IPS DF 4.7 (cell line): ENCODE data around the gene COX8C.
"Not testable (repeated sequence)": the region's sequence is repeated elsewhere in the genome, so short reads cannot be mapped to it uniquely, and the experiment has no call there.

ENCODE experiments used
- DNase-seq: peaks from one replicate; pipeline ENCODE4 v3.0.0-alpha.2; 2013; ENCODE audit warnings: low spot score; ENCODE audit errors: extremely low read depth

The COX8C gene

DNA sequence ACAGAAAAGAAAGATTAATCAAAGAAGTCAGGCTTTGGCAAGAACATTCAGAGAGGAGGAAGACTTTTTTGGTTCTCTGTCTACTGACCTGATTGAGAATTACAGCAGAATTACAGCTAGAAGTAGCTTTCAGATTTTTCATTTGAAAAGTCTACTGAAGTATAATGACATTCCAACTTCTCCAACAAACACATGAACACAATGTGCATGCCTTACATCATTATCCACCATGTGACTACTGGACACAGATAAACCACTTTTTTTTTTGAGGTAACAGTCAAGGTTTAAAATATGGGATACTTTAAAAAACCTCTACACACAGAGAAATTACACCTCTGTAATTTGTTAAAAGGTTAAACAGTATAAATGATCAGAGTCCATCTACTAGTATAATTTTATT lies 26.5 kb upstream of the COX8C start:
- no peak for DNase-seq

DNA sequence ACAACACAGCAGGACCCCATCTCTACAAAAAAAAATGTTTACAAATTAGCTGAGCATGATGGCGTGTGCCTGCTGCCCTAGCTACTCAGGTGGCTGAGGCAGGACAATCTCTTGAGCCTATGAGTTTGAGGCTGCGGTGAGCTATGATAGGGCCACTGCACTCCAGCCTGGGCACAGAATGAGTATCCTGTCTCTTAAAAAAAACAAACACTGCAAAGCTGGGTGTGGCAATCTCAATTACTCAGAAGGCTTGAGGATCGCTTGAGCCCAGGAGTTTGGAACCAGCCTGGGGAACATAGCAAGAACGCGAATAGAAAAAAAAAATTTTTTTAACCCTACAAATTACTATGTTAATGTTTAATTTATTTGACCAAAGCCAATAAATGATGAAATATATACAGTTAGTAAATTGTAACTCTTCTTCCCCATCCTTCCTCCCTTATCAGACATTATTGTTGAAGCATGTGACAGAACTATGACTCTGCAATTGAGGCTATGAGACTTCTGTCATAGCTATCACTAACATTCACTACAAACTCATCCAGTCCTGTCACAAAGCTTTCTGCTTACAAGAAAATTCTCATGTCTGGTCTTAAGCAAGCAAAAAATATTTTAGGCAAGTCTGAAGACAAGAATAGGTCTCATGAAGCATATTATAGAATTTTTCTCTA lies 23.9 kb upstream of the COX8C start:
- DNase-seq: no peak

DNA sequence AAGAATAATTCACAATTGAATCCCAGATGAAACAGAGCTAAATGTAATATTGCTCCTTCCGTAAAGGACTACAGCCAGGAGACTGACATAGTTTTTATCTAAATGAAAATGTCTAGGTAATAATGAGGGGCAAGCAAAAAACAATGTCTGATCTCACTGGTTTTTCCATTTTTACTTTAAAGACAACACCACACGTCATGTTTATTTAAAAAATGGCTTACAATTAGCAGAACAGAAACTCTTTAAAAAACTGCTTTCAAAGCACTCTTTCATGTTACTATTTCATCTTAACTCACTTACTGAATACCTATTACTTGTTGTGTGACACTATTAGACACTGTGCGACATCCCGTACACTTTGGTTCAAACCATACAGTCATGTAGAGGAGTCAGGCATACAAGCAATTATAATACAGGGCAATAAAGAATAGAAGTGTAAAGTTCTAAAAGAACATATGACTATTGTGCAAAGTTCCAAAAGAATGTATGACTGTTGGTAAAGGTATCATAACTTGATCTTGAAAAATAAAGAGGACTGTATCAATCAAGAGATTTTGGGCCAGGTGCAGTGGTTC lies 23.3 kb upstream of the COX8C start:
- no peak for DNase-seq

DNA sequence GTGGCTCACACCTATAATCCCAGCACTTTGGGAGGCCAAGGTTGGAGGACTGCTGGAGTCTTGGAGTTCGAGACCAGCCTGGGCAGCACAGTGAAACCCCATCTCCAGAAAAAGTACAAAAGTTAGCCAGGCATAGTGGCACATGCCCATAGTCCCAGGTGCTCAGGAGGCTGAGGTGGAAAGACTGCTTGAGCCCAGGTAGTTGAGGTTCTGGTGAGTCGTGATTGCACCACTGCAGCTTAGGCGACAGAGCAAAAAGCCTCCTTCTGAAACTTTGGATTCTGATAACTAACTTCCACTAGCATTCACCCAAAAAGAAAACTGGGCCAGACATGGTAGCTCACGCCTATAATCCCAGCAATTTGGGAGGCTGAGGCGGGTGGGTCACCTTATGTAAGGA lies 20.8 kb upstream of the COX8C start:
- no peak for DNase-seq

DNA sequence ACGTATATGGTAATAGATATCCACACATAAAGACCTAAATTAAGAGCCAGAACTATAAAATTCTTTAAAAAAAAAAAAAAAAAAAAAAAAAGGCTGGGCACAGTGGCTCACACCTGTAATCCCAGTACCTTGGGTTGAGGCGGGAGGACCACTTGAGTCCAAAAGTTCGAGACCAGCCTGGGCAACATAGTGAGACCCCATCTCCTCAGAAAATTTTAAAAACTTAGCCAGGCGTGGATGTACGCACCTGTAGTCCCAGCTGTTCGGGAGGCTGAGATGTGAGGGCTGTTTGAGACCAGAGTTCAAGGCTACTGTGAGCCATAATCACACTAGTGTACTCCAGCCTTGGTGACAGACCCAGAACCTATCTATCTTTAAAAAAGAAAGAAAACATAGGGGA lies 18.4 kb upstream of the COX8C start:
- DNase-seq: no peak

DNA sequence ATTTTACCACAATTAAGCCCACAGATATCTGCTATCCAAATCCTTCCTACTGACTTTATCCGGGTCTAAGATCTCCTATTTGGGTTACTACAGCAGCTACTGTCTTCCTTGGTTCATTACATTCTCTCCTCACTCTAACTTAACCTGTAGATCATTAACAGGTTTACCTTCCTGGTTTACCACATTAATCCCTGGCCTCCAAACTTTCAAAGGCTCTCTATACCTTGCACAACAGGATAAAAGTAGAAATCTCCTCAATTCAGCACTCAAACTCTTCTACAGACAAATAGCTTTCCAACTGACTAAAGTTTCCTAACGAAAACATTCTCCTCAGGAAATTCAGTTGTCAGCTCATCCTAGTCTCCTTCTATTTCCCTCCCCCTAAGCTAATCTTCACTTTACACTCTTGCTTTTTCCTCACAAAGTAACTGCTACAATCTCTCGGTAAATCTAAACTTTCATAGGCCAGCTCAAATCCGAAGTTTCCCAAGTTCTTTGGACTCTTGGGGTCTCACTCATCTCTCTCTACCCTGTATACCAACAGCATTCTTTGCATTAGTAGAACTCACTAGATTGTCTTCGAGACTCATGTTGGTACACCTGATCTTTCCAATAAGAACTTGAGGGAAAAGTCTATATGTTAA lies 16.9 kb upstream of the COX8C start:
- DNase-seq: no peak

DNA sequence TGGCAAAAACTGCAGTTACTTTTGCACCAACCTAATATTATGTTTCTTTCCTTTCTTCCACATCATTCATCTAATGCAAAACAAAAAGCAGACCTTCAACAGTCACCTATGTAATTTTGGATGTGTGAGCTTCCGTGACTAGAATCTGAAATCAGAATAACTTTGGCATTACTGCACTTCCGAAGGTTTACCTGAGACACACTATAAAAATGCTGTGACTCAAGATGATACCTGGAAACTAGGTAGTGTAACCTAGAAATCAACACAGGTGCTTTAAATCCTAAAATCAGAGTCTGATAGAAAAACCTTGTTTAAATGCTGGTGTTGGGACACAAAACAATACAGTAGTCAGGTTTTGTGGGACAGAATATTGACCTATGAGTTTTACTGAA lies 16.4 kb upstream of the COX8C start:
- DNase-seq: no peak

DNA sequence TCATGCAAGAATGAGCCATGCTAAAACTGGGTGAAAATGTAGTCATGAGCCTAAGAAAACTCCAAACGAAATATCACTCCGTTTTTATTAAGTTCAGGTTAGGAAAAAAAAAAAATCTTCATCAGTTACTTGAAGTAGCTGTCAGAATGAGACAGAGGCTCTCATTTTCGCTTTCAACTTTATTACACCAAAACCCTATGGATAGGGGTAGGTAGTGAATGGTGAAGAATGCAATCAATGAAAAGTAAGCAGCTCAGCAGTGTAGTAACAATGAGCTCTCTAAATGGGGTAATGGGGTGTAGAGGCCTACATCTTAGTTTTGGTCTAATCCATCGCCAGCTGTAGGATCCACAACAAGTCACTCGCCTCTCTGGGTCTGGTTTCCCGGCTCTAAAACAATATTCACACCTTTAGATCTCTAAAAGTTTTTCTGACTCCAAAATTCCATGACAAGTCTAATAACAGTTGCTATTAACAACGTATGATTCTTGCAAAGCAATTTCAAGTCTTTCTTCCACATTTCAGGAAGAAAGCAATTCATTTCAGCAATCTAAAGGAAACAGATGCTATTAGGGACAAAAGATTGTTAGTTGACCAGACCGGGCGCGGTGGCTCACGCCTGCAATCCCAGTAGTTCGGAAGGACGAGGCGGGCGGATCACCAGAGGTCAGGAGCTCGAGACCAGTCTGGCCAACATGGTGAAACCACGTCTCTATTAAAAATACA lies 15.8 kb upstream of the COX8C start:
- no peak for DNase-seq

DNA sequence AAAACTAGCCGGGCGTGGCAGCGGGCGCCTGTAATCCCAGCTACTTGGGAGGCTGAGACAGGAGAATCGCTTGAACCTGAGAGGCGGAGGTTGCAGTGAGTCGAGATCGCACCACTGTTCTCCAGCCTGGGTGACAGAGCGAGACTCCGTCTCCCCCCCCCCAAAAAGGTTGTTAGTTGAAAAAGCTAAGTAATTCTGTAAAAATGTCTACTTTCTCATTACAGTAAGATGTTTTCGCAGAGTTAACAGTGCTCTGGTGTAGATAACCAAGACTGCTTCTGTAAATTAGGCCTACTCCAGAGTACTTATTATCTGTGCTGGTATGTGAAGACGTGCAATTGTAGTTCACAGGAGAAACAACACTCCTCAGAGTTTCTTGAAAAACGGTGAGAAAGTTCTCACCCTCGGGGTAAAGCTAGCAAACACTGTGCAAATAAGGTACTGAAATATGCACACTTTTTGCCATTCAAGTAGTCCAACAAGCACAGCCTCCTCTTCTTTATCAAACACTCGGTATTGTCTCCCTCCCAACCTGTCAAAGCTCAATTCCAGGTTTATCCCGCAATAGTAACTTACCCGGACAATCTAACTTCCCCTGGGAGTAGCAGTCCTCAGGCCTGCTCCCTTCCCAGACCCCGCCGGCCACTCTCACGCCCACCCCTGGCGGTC lies 15.1 kb upstream of the COX8C start:
- no peak for DNase-seq

DNA sequence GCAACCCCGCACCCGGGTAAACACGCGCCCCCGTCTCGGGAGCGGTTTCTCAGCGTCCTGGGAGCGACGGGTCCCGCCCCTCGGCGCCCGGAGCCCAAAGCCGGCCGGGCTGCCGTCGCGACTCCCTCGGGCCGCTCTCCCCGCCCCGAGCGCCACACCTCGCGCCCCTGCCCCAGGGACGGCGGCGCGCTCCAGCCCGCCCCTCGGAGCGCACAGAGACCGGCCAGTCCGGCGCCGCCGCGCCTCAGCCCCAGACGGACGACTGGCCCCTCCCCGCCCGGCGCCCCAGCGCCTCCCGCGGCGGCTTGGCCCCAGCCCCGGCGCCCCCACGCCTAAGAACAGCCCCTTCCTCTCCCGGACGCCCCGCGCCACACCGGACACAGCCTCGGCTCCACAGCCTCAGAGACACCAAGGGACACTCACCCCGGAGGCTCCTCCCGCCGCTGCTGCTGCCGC lies 14.6 kb upstream of the COX8C start:
- no peak for DNase-seq

DNA sequence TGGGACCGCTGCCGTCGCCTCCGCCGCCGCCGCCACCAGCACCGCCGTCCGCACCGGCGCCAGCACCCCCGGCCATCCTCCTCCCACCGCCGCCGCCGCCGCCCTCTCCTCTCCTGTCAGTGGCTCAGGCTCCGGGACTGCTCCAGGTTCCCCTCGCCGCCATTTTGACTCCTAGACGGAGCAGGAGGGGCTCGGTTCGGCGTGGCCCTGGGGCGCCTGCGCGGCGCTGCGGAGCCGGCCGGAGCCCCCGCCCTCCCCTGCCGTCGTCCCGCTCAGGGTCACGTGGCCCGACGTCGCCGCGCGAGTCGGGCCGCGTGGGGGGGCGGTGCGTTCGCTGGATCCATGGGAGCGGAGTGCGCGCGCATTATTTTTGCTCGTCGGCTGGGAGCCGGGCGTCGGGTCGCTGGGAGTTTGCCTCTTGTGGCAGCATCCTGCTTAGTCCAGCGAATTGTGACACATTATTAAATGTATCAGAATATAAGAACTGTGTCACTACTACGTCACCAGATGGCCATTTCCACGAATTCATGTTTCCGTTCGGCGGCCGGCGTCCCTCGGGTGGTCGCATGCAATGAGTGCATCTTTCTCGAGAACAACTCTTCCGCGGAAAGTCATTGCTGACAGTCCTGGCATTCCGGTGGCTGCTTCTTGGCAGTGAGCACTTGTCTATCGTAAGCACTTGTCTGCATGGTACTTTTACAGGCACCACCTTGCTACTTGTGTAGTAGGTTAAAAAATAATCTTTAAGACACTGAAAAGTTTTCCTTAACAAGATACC lies 13.9 kb upstream of the COX8C start, which contains the start of gene BTBD7:
BTBD7 (minus strand) TSS at position 184 of the 778 bp plus-strand sequence. CDS start 36,985 bp downstream, outside the sequence.
- DNase-seq: no peak

DNA sequence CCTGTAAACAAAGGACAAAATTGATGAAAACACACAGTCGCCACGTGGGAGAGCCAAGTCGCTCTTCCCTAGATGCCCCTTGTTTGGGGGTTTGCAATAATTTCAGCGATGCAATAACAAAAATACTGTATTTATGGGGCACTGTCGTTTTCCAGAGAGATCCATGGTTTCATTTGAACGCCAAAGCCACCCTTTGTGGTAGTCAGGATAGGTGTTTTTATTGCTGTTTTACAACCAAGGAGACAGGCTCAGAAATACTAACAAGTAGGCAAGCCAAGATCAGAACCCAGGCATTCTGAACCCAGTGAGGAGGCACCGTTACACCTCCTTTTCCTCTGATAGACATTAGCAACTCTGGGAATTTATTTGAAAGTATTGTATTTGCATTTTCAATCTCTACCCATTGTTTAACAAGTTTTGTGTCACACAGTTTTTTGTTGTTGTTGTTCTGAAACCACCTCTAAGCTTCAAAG lies 13.3 kb upstream of the COX8C start:
- no peak for DNase-seq

DNA sequence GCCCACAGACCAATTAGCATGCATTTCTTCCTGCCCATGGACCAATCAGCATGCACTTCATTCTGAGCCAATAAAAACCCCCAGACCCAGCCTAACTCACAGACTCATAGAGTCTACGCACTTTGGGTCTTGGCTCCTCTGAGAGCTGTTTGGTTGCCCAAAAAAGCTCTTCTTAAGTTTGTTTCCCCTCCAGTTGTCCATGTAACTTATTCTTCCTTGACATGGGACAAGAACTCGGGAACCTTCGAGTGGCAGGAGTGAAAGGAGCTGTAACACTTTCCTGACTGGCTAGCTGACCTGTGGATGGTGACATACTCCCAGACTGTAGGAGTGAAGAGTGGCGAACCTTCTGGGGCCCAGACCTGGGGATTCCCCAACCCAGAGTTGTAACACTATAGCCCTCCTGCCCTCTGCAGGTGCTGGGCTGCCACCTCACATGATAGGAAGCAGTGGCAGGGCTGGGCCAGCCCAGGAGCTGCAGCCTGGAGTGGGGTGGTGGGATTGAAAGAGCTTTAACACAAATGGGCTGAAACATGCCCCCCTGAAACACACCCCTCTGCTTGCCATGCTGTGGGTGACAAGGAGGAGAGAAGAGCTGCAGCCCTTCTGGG lies 9.7 kb upstream of the COX8C start:
- no peak for DNase-seq

DNA sequence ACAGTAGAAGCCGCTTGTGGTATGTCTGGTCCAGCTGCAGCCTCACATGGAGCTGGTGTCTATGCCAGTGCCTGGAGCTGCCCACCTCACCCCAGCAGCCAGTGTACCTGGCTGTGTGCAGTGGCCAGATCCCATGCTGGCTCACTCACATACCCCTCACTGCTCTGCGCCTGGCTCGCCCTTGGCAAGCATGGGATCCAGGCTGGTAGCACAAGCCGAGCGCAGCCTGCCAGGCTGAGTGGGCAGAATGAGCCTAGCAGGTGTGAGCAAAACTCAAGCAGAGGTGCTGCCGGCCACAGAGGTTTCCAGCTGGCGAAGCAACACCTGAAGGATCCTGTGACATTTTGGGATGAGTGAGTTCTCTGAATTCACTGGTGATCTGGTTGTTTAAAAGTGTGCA lies 9.1 kb upstream of the COX8C start:
- DNase-seq: no peak

DNA sequence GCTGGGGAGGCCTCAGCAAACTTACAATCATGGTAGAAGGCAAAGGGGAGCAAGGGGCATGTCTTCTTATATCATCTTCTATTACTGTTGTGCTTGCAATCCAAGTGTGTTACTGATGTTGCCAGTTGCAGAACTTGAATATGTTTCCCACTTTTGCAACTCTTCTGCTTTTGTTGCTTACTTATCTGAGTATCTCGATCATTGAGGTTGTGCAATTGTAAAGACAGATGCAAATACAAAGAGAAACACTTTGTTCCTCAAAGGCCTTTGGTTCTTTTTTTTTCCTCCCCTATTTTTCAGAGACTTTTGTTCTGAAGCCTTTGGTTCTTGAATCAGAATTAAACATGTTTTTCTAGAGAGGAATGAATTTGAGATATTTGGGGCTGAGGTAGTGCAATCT lies 3.7 kb upstream of the COX8C start:
- no peak for DNase-seq

DNA sequence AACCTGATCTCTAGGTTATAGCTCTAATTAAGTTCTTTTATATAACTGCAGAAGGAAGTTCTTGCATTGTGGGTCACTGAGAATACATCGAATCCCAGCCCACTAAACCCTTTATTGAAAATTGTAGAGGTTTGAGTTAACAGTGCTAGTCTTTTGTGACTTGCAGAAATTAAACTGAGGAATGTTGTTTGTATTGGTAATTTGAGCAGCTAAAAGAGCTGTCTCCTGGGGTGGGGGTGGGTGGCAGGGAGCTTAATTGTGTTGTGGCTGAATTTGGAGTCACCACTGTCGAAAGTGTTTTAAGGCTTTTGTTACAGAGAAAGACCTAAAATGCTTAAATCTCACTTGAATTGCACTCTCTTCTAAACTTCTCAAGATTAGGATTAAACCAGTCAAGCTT lies 3.2 kb upstream of the COX8C start:
- no peak for DNase-seq

DNA sequence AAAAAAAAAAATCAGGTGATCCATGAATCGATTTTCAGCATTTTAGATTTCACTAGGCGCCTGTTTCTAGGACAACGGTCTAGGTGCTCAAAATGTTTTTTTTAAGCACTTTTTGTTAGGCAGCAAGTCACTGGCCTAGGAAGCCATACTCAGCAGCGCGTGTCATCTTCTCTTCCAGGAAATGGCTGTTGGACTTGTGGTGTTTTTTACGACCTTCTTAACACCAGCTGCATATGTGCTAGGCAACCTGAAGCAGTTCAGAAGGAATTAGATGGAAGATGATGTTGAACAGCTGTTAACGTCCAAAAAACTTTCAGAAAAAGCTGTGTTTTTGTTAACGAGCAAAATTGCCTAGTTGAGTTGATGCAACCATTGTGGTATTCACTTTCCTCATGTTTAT lies 868 bp downstream of the COX8C start:
- DNase-seq: no peak

DNA sequence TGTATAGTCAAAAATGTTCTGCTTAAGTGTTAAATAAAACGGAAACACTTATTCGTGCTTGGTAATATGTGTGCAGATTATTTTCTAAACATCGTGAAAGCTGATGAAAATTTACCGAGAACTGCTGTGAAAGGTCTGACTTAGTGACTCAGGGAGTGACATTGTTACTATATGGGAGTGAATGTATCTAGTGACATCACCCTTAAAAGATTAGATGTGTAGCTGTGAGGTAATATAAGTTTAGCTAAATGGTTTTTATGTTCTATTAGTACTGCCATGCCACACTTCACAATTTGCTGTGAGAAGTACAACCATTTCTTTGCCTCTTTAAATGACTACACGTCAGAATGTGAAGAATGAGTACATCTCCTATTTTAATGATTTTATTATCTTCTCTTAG lies 1.3 kb downstream of the COX8C start:
- no peak for DNase-seq

DNA sequence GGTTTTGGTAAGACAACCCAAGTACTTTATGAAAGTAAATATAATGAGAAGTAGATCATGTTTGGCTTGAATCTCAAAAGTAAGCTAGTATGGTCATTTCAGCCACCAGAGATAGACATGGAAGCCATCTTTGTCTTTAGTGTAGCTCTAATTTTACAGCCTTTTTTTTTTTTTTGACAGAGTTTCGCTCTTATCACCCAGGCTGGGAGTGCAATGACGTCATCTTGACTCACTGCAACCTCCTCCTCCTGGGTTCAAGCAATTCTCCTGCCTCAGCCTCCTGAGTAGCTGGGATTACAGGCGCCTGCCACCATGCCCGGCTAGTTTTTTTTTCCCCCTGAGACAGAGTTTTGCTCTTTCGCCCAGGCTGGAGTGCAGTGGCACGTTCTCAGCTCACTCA lies 7.9 kb downstream of the COX8C start:
- not testable (repeated sequence) for DNase-seq

DNA sequence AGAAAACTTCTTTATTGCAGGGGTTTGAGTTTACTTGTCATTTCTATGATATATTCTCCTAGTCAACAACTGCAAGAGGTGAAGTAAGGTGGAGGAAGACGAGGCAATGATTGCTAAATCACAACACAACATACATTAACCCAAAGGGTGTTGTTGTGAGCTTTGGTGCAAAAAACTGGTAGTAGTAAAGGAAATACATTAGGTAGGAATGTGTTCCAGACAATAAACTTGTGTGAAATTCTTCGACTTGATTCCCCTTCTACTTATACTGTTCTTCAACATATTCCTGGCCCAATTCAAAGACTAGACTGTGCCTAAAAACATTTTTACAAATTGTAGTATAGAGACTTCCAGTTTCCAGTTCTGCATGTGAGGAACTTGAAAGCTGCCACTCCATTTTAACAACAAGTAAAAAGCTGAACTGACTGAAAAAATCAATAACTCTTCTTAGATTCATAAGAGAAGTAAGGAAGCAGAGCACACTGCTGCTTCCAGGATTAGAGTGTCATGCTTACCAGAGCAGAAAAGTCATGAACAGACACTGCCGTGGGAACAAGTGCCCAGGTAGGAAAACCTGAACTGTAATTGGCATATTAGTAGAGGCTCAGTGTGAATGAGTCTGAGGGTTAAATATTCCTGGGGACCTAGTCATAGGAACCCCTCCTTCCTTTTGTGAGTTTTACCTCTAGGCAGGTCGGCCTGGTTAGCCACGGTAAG lies 22.2 kb downstream of the COX8C start:
- DNase-seq: no peak
